ENCODE results near the gene LMO7. TPM values are rescaled to one million over a fixed set of nuclear protein-coding genes. Genes with fewer than 3 reads are reported as not detected.
"Not testable (repeated sequence)": the region's sequence is repeated elsewhere in the genome, so short reads cannot be mapped to it uniquely, and the experiment has no call there.

Gene LMO7
- total and polyA plus RNA-seq, 2 donors from 2014 or later: 44.0 to 138 TPM

DNA sequence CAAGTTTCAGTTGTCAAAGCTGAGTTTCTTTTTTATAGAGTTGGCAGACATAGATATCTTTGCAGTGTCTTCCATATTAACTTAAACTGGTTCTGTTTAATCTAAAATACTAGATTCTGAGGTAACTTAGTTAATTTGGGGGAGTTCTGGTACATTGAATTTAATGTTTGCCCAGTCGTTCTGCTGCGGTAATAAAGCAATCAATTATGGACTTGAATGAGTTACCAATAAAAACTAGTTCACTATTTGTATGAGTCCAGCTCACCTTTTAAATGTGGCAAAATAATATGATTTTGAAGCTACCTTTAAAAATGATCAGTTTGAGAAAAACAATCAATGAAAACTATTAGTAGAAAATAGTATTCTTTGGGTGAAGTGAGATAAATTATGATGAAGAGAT, 90.2 kb downstream of the LMO7 start:
- Histone ChIP-seq H3K9ac (ENCODE audit: low read length in 3 of 3) (no peak overlapping the region), H3K4me1 (ENCODE audit: control insufficient read depth in 2 of 3, insufficient read depth in 2 of 3, low read depth in 1 of 3, low read length in 3 of 3) (peaks cover 3 to 10% (median 9%) of the 10 kb centered on the region in 3 donors), H3K36me3 (ENCODE audit: control insufficient read depth in 2 of 3, insufficient read depth in 3 of 3, low read length in 3 of 3) (no peaks in the 10 kb centered on the region), H3K9me3 (ENCODE audit: control insufficient read depth in 2 of 3, insufficient read depth in 1 of 3, low read length in 3 of 3) (no peaks in the 10 kb centered on the region), H3K27ac (ENCODE audit: low read depth in 2 of 2, low read length in 2 of 2) (no peak overlapping the region), H3K4me3 (ENCODE audit: low read length in 3 of 3) (peak overlapping the region in 2 of 3 donors; percentile 28 to 35), H3K27me3 (ENCODE audit: control insufficient read depth, insufficient read depth, low read length) (no peaks in the 10 kb centered on the region)
- DNase-seq (peak in 2 of 5 donors; percentile 32 to 52), FAIRE-seq (peak; percentile 38)
- intact Hi-C loops (cut with DNase I): no loop called here
- TF ChIP-seq, protein P1, sequence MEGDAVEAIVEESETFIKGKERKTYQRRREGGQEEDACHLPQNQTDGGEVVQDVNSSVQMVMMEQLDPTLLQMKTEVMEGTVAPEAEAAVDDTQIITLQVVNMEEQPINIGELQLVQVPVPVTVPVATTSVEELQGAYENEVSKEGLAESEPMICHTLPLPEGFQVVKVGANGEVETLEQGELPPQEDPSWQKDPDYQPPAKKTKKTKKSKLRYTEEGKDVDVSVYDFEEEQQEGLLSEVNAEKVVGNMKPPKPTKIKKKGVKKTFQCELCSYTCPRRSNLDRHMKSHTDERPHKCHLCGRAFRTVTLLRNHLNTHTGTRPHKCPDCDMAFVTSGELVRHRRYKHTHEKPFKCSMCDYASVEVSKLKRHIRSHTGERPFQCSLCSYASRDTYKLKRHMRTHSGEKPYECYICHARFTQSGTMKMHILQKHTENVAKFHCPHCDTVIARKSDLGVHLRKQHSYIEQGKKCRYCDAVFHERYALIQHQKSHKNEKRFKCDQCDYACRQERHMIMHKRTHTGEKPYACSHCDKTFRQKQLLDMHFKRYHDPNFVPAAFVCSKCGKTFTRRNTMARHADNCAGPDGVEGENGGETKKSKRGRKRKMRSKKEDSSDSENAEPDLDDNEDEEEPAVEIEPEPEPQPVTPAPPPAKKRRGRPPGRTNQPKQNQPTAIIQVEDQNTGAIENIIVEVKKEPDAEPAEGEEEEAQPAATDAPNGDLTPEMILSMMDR (IDR thresholded peaks at IDR 0.05; ENCODE audit: borderline replicate concordance, extremely low read depth, insufficient read depth): no peak

DNA sequence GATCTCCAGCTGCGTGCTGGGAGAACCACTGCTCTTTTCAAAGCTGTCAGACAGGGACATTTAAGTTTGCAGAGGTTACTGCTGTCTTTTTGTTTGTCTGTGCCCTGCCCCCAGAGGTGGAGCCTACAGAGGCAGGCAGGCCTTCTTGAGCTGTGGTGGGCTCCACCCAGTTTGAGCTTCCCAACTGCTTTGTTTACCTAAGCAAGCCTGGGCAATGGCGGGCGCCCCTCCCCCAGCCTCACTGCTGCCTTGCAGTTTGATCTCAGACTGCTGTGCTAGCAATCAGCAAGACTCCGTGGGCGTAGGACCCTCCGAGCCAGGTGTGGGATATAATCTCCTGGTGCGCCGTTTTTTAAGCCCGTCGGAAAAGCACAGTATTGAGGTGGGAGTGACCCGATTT, 97.0 kb downstream of the LMO7 start:
- H3K9ac ChIP-seq (ENCODE audit: low read length in 3 of 3); H3K27ac ChIP-seq (ENCODE audit: low read depth in 2 of 2, low read length in 2 of 2); H3K36me3 ChIP-seq (ENCODE audit: control insufficient read depth in 2 of 3, insufficient read depth in 3 of 3, low read length in 3 of 3); intact Hi-C loops (cut with DNase I); DNase-seq; FAIRE-seq; H3K9me3 ChIP-seq (ENCODE audit: control insufficient read depth in 2 of 3, insufficient read depth in 1 of 3, low read length in 3 of 3); H3K4me1 ChIP-seq (ENCODE audit: control insufficient read depth in 2 of 3, insufficient read depth in 2 of 3, low read depth in 1 of 3, low read length in 3 of 3); H3K4me3 ChIP-seq (ENCODE audit: low read length in 3 of 3); H3K27me3 ChIP-seq (ENCODE audit: control insufficient read depth, insufficient read depth, low read length): not testable (repeated sequence)

DNA sequence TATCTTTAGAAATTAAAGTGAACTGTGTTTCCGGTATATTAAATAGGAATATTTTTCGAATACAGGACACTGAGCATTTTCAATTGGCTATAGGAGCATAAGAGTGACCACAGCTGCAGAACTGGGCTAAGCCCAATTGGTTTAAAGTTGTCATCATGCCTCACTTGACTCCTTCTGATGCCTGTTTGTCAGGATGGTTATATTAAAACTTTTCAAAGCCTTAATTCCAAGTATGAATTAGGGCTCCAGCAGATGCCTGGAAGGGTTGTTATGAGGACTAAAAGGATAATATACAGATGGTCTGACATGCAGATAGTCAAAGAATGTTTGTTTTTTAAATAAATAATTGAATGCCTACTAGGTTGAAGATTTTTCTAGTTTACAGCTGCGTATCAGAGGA, 100.0 kb downstream of the LMO7 start:
- no peaks in the 10 kb centered on the region for H3K9me3 ChIP-seq (ENCODE audit: control insufficient read depth in 2 of 3, insufficient read depth in 1 of 3, low read length in 3 of 3)
- no peak overlapping the region for H3K9ac ChIP-seq (ENCODE audit: low read length in 3 of 3)
- FAIRE-seq (no peak), DNase-seq (peak in 1 of 5 donors; percentile 16)
- intact Hi-C loops (cut with DNase I): no loop called here
- no peaks in the 10 kb centered on the region for H3K36me3 ChIP-seq (ENCODE audit: control insufficient read depth in 2 of 3, insufficient read depth in 3 of 3, low read length in 3 of 3)
- no peak overlapping the region for H3K4me3 ChIP-seq (ENCODE audit: low read length in 3 of 3)
- H3K27ac ChIP-seq (ENCODE audit: low read depth in 2 of 2, low read length in 2 of 2): no peak overlapping the region
- H3K27me3 ChIP-seq (ENCODE audit: control insufficient read depth, insufficient read depth, low read length): no peaks in the 10 kb centered on the region
- no peaks in the 10 kb centered on the region for H3K4me1 ChIP-seq (ENCODE audit: control insufficient read depth in 2 of 3, insufficient read depth in 2 of 3, low read depth in 1 of 3, low read length in 3 of 3)
- TF ChIP-seq, protein P1 (IDR thresholded peaks at IDR 0.05; ENCODE audit: borderline replicate concordance, extremely low read depth, insufficient read depth): no peak

DNA sequence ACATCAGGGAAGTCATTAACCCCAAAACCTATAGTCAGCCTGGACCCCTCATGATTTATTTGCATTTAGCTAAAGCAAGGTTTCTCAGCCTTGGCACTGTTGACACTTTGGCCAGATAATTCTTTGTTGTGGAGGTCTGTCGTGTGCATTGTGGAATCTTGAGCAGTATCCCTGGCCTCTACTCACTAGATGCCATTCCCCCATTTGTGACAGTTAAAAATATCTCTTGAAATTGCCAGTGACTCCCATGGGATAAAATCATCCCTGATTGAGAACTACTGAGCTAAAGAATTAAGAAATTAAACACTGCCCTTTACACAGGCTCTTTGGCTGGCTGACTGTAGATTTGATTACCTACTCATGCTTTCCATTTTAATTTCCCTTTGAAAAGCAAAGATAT, 102.7 kb downstream of the LMO7 start:
- no peak overlapping the region for H3K4me3 ChIP-seq (ENCODE audit: low read length in 3 of 3)
- H3K27ac ChIP-seq (ENCODE audit: low read depth in 2 of 2, low read length in 2 of 2): no peak overlapping the region
- H3K4me1 ChIP-seq (ENCODE audit: control insufficient read depth in 2 of 3, insufficient read depth in 2 of 3, low read depth in 1 of 3, low read length in 3 of 3): no peaks in the 10 kb centered on the region
- H3K9ac ChIP-seq (ENCODE audit: low read length in 3 of 3): no peak overlapping the region
- FAIRE-seq (no peak), DNase-seq (no peak)
- no peaks in the 10 kb centered on the region for H3K27me3 ChIP-seq (ENCODE audit: control insufficient read depth, insufficient read depth, low read length)
- no peaks in the 10 kb centered on the region for H3K9me3 ChIP-seq (ENCODE audit: control insufficient read depth in 2 of 3, insufficient read depth in 1 of 3, low read length in 3 of 3)
- intact Hi-C loops (cut with DNase I): no loop called here
- H3K36me3 ChIP-seq (ENCODE audit: control insufficient read depth in 2 of 3, insufficient read depth in 3 of 3, low read length in 3 of 3): no peaks in the 10 kb centered on the region
- TF ChIP-seq, protein P1 (IDR thresholded peaks at IDR 0.05; ENCODE audit: borderline replicate concordance, extremely low read depth, insufficient read depth): no peak
